ENCODE results near the gene TFF2.

Gene TFF2, protein sequence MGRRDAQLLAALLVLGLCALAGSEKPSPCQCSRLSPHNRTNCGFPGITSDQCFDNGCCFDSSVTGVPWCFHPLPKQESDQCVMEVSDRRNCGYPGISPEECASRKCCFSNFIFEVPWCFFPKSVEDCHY

GRCh38 chr21:42350927-42351426 is at the start of gene TFF2:
TFF2 (minus strand) TSS chr21:42350994; CDS start chr21:42350957, 37 bp downstream.
- in situ Hi-C loops (cut with HindIII; ENCODE audit: low sequenced_read_pairs) = no loop called here

DNA sequence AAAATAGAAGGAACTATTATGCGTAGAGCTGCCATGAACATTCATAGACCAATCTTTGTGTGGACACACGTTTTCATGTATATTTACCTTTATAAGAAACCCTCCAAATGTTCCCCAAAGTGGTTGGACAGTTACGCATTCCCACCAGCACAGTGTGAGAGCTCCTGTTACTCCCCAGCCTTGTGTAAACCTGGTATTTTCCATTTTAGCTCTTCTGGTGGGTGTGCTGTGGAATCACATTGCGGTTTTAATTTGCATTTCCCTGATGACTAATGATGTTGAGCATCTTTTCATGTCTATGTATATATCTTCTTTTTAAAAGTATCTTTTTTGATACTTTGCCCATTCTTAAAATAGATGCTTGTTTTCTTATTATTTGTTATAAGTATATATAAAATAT is 49.7 kb upstream of the TFF2 start:
- in situ Hi-C loops (cut with HindIII; ENCODE audit: low sequenced_read_pairs) = no loop called here

GRCh38 chr21:42398436-42399028 is 47.7 kb upstream of the TFF2 start:
- in situ Hi-C loops (cut with HindIII; ENCODE audit: low sequenced_read_pairs) = no loop called here

DNA sequence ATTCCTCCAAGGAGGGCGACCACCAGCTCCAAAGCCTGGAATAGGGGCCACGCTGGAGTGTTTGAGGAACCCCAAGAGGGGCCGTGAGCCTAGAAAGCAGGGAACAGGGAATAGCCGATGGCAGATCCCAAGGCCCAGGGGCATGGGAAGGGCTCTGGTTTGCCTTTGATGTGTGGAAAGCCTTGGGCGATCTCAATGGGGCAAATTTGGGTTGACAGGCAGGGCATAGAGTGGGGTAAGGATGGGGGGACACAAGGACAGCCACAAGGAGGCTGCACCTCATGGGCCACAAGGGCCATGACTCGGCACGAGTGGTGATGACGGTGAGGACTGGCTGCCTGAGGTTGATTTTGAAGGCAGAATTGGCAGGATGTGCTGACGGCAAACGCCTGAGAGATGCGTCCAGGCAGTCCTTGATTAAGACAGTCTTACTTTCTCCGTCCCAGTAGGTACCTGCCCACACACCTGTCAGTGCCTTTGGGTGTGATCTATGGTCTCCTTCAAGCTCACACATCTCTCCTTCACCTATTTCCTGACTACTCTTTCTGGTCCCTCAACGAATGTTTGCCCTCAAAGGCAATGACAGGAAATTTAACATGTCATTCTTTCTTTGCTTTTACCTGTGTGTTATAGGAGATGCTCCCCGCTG is 47.1 kb upstream of the TFF2 start:
- in situ Hi-C loops (cut with HindIII; ENCODE audit: low sequenced_read_pairs) = no loop called here

DNA sequence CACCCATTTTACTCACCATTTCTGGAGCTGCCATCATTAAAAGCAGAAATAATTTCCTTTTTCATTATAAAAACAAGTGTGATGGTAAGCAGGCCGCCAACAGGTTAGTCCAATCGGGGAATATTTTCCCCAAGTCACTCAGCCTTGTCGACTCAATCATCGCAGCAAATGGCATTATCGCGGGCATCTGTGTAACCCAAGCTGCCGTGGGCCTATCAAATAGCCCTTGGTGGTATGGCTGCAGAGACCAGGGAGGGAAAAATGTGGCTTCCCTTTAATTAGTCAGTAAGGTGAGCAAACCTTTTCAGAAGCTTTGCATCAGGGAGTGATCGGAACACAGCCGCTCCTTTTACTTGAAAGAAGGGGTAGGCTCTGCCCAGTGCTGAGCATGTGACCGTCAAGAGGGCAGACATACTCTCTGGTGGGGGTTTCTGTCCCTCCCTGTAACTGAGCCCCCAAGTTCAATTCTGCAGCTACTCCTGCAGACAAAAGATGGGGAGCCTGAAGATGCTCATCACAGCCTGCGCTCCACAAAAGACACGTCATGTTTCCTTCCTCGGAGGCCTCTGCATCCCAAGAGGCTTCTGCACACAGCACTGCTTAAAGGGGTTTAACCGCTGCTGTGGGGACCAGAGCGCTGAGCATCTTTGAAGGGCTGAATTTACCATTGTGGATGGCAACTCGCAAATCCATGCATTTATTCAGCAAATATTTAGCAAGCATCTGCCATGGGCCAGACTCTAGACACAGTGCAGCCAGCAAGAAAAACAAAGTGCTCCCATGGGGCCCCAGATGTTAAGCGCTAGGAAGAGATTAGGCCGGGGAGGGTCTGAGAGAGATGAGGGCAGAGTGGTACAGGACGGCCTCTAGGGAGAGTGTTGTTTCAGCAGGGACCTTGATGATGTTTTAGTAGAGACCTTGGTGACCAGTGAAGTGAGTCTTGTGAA is 46.3 kb upstream of the TFF2 start:
- in situ Hi-C loops (cut with HindIII; ENCODE audit: low sequenced_read_pairs) = no loop called here

DNA sequence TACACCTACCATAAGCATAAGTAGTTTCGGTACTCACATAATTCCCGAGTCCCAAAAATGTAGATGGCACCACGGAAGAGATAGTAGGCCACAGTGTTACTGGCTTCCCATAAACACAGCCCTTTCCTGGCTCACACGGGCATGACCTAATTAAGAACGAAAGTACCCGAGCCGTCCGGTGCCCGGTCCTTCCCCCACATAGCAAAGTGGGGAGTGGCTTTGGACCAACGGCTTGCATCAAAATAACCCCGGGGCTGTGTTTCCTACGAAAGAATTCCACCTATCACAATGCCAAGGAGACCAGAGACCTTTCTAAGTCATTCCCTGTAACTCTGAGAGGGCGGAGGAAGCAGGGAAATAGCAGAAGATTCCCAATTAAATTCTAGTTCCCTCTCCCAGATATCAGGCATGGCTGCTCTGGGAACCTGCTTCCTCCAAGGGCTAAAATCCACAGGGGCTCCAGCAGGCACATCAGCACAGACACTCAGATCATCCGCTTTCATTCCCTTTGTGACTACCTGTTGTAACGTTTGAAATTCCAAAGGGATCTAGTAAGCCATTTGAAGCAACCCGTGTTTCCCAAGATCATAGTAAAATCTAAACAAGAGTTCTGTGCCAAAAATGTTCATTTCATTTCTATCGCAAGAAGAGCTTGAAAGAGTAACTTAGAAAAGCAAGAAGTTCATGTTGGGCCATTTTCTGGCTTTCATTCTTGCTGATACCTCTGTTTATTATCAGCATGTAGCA is 45.3 kb upstream of the TFF2 start, which contains the start of gene TMPRSS3:
TMPRSS3 (minus strand) TSS at position 148 of the 747 bp plus-strand sequence. CDS start 635 bp downstream, outside the sequence.
- in situ Hi-C loops (cut with HindIII; ENCODE audit: low sequenced_read_pairs) = no loop called here

DNA sequence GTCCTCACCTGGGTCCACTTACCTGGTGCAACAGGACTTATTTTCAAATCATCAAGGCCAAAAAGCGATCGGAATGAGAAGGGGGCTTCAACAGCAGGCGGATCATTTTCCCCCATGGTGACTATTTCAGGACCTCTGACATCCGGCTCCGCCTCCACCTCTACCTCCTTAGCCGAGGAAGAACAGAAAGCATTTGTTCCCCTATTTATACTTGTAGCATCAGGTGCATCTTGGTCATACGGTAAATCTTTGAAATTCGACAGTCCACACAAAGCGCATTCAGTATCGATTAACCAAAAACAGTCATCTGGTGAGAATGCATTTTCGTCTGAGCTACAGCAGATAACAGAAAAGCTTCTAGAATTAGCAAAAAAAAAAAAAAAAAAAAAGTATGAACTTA is 44.5 kb upstream of the TFF2 start:
- in situ Hi-C loops (cut with HindIII; ENCODE audit: low sequenced_read_pairs) = no loop called here

GRCh38 chr21:42393443-42393950 is 42.7 kb upstream of the TFF2 start:
- in situ Hi-C loops (cut with HindIII; ENCODE audit: low sequenced_read_pairs) = no loop called here

DNA sequence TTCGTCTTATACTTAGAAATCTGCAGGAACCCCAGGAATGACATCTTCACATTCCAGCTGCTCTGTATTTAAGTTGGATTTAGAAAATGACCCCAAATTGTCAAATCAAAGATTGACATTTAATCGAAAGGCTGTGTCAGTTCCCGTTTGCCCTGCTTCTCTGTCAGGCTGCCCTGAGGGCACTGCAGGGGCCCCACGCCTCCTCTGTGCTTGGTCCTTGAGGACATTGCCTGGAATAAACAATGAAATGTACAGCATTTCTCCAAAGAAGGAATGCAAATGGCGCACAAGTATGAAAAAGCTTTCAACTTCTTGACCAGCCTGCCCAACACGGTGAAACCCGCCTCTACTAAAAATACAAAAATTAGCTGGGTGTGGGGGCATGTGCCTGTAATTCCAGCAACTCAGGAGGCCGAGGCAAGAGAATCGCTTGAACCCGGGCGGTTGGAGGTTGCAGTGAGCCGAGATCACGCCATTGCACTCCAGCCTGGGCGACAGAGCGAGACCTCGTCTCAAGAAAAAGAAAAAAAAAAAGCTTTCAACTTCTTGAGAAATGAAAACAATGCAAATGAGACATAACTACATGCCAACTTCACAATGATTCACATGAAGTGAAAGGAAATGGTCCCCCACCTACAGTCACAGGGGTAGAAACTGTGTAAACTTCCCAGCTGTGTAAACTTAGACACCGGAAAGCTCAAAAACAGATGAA is 42.1 kb upstream of the TFF2 start:
- in situ Hi-C loops (cut with HindIII; ENCODE audit: low sequenced_read_pairs) = no loop called here

DNA sequence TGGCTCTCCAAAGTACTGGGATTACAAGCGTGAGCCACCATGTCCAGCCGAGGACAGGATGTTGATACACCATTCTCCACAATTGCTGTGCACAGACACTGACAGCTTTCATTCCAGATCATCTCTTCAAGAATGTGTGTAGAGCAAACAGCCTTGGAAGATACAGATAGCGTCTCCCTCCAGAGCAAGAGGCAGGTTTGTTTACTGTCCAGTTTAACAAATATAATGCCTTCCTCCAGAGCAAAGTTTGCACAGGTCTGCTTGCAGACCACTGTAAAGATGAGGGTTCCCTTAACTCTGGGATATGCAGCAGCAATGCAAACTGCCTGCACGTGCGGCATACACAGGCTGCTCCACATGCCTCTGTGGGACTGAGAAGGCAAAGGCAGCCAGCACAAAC is 40.5 kb upstream of the TFF2 start:
- in situ Hi-C loops (cut with HindIII; ENCODE audit: low sequenced_read_pairs) = no loop called here

GRCh38 chr21:42390696-42391095 is 39.9 kb upstream of the TFF2 start:
- in situ Hi-C loops (cut with HindIII; ENCODE audit: low sequenced_read_pairs) = no loop called here

GRCh38 chr21:42390193-42390592 is 39.4 kb upstream of the TFF2 start:
- in situ Hi-C loops (cut with HindIII; ENCODE audit: low sequenced_read_pairs) = no loop called here

- in situ Hi-C loops (cut with HindIII; ENCODE audit: low sequenced_read_pairs) = no loop called here
Measured at GRCh38 chr21:42389449-42389835, 38.6 kb upstream of the TFF2 start.

GRCh38 chr21:42388740-42389448 is 38.1 kb upstream of the TFF2 start:
- in situ Hi-C loops (cut with HindIII; ENCODE audit: low sequenced_read_pairs) = no loop called here

GRCh38 chr21:42387843-42388340 is 37.1 kb upstream of the TFF2 start:
- in situ Hi-C loops (cut with HindIII; ENCODE audit: low sequenced_read_pairs) = no loop called here

GRCh38 chr21:42387164-42387563 is 36.4 kb upstream of the TFF2 start:
- in situ Hi-C loops (cut with HindIII; ENCODE audit: low sequenced_read_pairs) = no loop called here

DNA sequence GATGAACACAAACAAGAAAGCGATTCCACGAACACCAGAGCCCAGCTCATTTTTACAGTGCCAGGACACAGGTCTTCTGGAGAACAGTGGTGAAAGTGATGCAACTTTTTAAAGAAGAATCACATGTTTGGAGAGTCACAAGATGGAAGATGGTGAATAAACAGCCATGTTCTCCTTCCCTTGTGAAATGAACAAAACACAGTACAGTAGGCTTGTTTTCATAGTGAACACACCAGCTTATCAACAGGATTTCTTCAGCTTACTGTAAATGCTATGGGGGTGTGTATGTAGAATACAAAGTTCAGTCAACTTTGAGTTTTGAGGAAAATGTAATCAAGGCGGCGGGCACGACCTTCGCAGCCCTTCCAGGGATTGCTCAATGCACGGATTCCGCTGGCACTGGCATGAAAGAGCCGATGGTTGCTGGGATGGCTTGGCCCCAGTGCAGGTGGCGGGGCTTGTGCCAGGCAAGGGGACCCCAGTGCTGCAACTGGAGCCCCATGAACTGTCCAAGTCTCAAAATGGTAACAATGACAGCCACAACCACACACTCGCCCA is 35.3 kb upstream of the TFF2 start:
- in situ Hi-C loops (cut with HindIII; ENCODE audit: low sequenced_read_pairs) = no loop called here

GRCh38 chr21:42385619-42386018 is 34.8 kb upstream of the TFF2 start:
- in situ Hi-C loops (cut with HindIII; ENCODE audit: low sequenced_read_pairs) = no loop called here

DNA sequence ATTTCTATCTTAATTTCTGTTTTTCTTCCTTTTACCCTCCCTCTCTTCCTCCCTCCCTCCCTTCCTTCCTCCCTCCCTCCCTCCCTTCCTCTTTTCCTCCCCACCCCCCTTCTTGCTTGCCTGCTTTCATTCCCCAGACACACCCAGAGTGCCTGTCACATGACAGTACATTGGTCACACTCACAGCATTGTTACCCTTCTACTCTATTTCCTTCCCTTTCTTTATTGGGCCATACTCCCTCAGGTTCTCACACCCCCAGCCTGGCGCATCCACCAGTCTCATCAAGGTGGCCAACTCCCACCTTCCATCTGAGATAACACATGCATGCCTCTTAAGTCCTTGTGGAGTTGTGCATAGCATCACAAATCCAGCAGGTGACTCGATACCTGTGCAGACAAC is 34.2 kb upstream of the TFF2 start:
- in situ Hi-C loops (cut with HindIII; ENCODE audit: low sequenced_read_pairs) = no loop called here

Measured in DLD1 (cell line).